Measurements from ENCODE around the gene C6orf52.

C6orf52 gene

DNA sequence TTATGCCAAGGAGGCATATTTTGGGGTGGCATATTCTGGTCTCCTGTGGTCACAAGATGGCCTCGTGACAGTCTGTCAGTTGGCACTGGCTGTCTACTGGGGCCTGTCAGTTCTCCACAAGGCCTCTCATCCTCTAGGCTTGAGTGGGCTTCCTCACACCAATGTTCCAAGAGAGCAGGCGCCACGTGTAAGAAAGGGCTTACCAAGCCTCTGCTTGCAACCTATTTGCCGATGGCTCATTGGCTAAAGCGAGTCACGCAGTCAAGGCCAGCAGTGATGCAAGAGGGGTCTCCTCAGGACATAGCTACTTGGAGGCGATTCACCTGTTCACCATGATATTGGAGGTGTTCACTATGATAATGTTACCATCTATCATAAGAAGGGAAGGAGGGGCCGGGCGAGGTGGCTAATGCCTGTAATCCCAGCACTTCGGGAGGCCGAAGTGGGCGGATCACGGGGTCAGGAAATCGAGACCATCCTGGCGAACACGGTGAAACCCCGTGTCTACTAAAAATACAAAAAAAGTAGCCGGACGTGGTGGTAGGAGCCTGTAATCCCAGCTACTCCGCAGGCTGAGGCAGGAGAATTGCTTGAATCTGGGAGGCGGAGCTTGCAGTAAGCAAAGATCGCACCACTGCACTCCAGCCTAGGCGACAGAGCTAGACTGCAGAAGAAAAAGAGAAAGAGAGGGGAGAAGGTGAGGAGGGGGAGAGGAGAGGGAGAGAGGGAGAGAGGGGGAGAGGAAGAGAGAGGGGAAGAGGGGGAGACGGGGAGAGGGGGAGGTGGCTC, 35.3 kb downstream of the C6orf52 start:
- peaks cover 23% of the 10 kb centered on the region for H3K27me3 ChIP-seq
- no peak overlapping the region for H3K27ac ChIP-seq
- H3K36me3 ChIP-seq, result no peaks in the 10 kb centered on the region
- peak overlapping the region in 1 of 2 experiments; percentile 29 for H3K4me3 ChIP-seq (ENCODE audit: low read depth in 1 of 2, low read length in 1 of 2)
- H3K9me3 ChIP-seq, result no peaks in the 10 kb centered on the region
- TF ChIP-seq, protein P1, sequence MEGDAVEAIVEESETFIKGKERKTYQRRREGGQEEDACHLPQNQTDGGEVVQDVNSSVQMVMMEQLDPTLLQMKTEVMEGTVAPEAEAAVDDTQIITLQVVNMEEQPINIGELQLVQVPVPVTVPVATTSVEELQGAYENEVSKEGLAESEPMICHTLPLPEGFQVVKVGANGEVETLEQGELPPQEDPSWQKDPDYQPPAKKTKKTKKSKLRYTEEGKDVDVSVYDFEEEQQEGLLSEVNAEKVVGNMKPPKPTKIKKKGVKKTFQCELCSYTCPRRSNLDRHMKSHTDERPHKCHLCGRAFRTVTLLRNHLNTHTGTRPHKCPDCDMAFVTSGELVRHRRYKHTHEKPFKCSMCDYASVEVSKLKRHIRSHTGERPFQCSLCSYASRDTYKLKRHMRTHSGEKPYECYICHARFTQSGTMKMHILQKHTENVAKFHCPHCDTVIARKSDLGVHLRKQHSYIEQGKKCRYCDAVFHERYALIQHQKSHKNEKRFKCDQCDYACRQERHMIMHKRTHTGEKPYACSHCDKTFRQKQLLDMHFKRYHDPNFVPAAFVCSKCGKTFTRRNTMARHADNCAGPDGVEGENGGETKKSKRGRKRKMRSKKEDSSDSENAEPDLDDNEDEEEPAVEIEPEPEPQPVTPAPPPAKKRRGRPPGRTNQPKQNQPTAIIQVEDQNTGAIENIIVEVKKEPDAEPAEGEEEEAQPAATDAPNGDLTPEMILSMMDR (IDR thresholded peaks at IDR 0.05), result no peak
- no peaks in the 10 kb centered on the region for H3K4me1 ChIP-seq (ENCODE audit: control insufficient read depth in 1 of 2, insufficient read depth in 1 of 2, low read depth in 1 of 2, low read length in 1 of 2)

DNA sequence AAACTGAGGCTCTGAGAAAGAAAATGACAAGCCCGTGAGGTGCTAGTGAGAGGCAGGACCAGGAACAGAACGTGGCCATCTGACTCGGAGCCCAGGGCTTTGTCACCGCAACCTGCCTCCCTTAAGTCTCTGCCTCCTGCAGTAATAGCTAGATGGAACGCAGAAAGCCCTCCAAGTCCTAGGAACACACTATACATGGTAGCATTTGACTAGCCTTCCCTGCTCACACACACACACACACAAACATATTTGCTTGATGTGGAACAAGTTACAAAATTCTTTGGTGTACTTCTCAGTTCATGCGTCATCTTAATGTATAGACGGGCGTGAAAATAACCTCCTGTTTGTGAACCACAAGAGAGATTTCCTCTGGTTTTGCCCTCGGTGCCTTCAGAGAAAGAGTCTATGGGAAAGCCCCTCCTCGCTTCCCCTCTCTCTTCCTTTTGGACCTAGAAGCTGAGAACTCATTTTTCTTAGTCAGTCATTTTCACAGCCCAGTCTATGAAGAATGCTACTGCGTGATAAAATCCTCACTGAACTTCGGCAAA, 38.8 kb downstream of the C6orf52 start:
- Histone ChIP-seq H3K27ac (no peak overlapping the region), H3K4me1 (ENCODE audit: control insufficient read depth in 1 of 2, insufficient read depth in 1 of 2, low read depth in 1 of 2, low read length in 1 of 2) (no peaks in the 10 kb centered on the region), H3K36me3 (no peaks in the 10 kb centered on the region), H3K4me3 (ENCODE audit: low read depth in 1 of 2, low read length in 1 of 2) (no peak overlapping the region), H3K27me3 (peaks cover 32% of the 10 kb centered on the region), H3K9me3 (no peaks in the 10 kb centered on the region)
- TF ChIP-seq, protein P1 (IDR thresholded peaks at IDR 0.05), result no peak

DNA sequence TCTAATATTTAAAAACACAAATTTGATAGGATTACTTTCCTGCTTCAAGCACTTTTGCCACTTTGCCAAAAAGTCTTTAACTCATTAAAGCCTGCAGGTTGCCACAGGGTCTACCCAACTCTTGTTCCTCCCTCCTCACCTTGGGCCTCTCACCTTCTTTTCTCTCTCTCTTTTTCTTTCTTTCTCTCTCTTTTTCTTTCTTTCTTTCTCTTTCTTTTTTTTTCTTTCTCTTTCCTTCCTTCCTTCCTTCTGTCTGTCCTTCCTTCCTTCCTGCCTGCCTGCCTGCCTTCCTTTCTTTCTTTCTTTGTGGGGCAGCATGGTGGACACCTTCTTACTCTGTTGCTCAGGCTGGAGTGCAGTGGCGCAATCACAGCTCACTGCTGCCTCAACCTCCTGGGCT, 50.2 kb downstream of the C6orf52 start:
- H3K4me1 ChIP-seq (ENCODE audit: control insufficient read depth in 1 of 2, insufficient read depth in 1 of 2, low read depth in 1 of 2, low read length in 1 of 2), result peaks cover 21 to 24% of the 10 kb centered on the region in 2 experiments
- no peak overlapping the region for H3K4me3 ChIP-seq (ENCODE audit: low read depth in 1 of 2, low read length in 1 of 2)
- H3K27ac ChIP-seq, result no peak overlapping the region
- TF ChIP-seq, protein P1 (IDR thresholded peaks at IDR 0.05), result no peak
- H3K27me3 ChIP-seq, result peaks cover 20% of the 10 kb centered on the region
- no peaks in the 10 kb centered on the region for H3K9me3 ChIP-seq
- no peaks in the 10 kb centered on the region for H3K36me3 ChIP-seq

DNA sequence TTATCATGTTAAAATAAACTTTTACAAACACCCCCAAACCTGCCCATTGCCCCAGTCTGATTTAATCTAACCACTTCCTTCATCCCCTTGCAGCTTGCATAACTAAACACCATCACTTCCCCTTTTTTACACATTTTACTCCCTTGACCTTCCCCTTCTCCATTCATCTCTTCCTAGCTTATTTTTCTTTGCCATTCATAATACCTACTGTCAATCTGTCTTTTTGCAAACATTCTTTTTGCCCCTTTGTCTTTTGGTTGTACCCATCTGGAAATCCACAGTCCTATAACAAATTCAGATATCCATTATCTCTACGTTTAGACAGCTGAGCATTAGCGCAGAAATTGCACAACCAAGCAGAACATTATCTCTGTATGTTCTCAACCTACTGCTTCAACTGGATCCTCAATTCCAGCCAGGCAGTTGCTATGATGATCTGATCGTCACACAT, 51.2 kb downstream of the C6orf52 start:
- H3K4me1 ChIP-seq (ENCODE audit: control insufficient read depth in 1 of 2, insufficient read depth in 1 of 2, low read depth in 1 of 2, low read length in 1 of 2), result peaks cover 21 to 24% of the 10 kb centered on the region in 2 experiments
- H3K27me3 ChIP-seq, result peaks cover 23% of the 10 kb centered on the region
- H3K9me3 ChIP-seq, result no peaks in the 10 kb centered on the region
- H3K36me3 ChIP-seq, result no peaks in the 10 kb centered on the region
- H3K27ac ChIP-seq, result peak overlapping the region; percentile 72
- H3K4me3 ChIP-seq (ENCODE audit: low read depth in 1 of 2, low read length in 1 of 2), result peak overlapping the region; percentile 32 to 34
- TF ChIP-seq, protein P1 (IDR thresholded peaks at IDR 0.05), result no peak

DNA sequence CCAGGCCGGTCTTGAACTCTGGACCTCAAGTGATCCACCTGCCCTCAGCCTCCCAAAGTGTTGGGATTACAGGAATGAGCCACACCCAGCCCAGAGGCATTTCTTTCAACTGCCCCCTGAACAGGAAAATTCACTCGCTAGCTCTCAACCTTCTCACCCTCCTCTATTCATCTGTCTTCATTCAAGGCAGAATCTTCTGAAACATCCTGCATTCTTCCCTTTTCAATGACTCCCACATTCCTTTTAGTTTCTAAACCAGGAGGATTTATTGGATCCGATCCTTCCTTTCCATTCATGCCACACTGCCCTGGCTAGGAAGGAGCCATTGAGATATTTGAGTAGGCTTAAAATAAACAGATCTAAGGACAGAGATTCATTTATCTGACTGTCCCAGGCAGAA, 52.9 kb downstream of the C6orf52 start:
- Histone ChIP-seq H3K4me3 (ENCODE audit: low read depth in 1 of 2, low read length in 1 of 2) (no peak overlapping the region), H3K9me3 (no peaks in the 10 kb centered on the region), H3K27me3 (peaks cover 23% of the 10 kb centered on the region), H3K4me1 (ENCODE audit: control insufficient read depth in 1 of 2, insufficient read depth in 1 of 2, low read depth in 1 of 2, low read length in 1 of 2) (peaks cover 21 to 24% of the 10 kb centered on the region in 2 experiments), H3K36me3 (no peaks in the 10 kb centered on the region), H3K27ac (no peak overlapping the region)
- TF ChIP-seq, protein P1 (IDR thresholded peaks at IDR 0.05), result no peak
